WTC11 (cell line): ENCODE results near the gene MAST4. TPM values are rescaled to one million over a fixed set of nuclear protein-coding genes. Genes with fewer than 3 reads are reported as not detected.

Experiments
- ATAC-seq: fragments of 200-7000 bp; cut with Tn5 transposase; 2 replicates; pipeline ENCODE4 v1.10.0; 2021; ENCODE audit warnings: mild to moderate bottlenecking, moderate library complexity
- CTCF ChIA-PET: fragments of 300-600 bp; sonication (Branson Sonifier 250); formaldehyde crosslinking; loops from one replicate; lab custom pipeline; 2021; ENCODE audit warnings: antibody characterized with exemption; lab: Charles Lee
- POLR2A ChIA-PET: fragments of 350-600 bp; sonication (Branson Sonifier 250); formaldehyde crosslinking; loops from one replicate; lab custom pipeline; 2021; ENCODE audit warnings: antibody characterized with exemption; lab: Charles Lee
- DNase-seq: peaks from one replicate; pipeline ENCODE4 v3.0.0; 2021; ENCODE audit warnings: low spot score
- H3K27ac Mint-ChIP-seq: 2 replicates; pipeline ENCODE4 v1.8.0; 2021; ENCODE audit warnings: mixed read lengths
- H3K27me3 Mint-ChIP-seq: 2 replicates; pipeline ENCODE4 v1.8.0; 2021; ENCODE audit warnings: low read depth, mild to moderate bottlenecking, moderate library complexity, mixed read lengths
- H3K36me3 Mint-ChIP-seq: 2 replicates; pipeline ENCODE4 v1.8.0; 2021; ENCODE audit warnings: mixed read lengths
- H3K4me1 Mint-ChIP-seq: 2 replicates; pipeline ENCODE4 v1.8.0; 2022; ENCODE audit warnings: mixed read lengths
- H3K4me3 Mint-ChIP-seq: 2 replicates; pipeline ENCODE4 v1.8.0; 2021; ENCODE audit warnings: mild to moderate bottlenecking, moderate library complexity, mixed read lengths
- H3K9me3 Mint-ChIP-seq: 2 replicates; pipeline ENCODE4 v1.8.0; 2021; ENCODE audit warnings: mixed read lengths
- ATF2 ChIP-seq: sonication (generic); formaldehyde crosslinking; IDR thresholded peaks from 2 replicates; pipeline ENCODE4 v1.8.1; 2022; ENCODE audit warnings: low read depth, missing genetic modification reagents, borderline replicate concordance
- CBFB ChIP-seq: sonication (generic); formaldehyde crosslinking; IDR thresholded peaks from 2 replicates; pipeline ENCODE4 v1.8.1; 2022; ENCODE audit warnings: mild to moderate bottlenecking, low read depth, missing genetic modification reagents
- CREB1 ChIP-seq: sonication (generic); formaldehyde crosslinking; IDR thresholded peaks from 2 replicates; pipeline ENCODE4 v1.8.0; 2023; ENCODE audit warnings: mild to moderate bottlenecking, missing genetic modification reagents
- FOXK1 ChIP-seq: sonication (generic); formaldehyde crosslinking; IDR thresholded peaks from 2 replicates; pipeline ENCODE4 v1.8.0; 2022; ENCODE audit warnings: mild to moderate bottlenecking, moderate library complexity, missing genetic modification reagents
- GABPB1 ChIP-seq: sonication (generic); formaldehyde crosslinking; IDR thresholded peaks from 2 replicates; pipeline ENCODE4 v1.8.1; 2023; ENCODE audit warnings: mild to moderate bottlenecking, missing genetic modification reagents
- IRF1 ChIP-seq: sonication (generic); formaldehyde crosslinking; IDR thresholded peaks from 2 replicates; pipeline ENCODE4 v1.8.0; 2023; ENCODE audit warnings: missing genetic modification reagents
- IRF2 ChIP-seq: sonication (generic); formaldehyde crosslinking; IDR thresholded peaks from 2 replicates; pipeline ENCODE4 v1.8.0; 2022; ENCODE audit warnings: low read depth, missing genetic modification reagents, borderline replicate concordance
- NFE2L1 ChIP-seq: sonication (generic); formaldehyde crosslinking; IDR thresholded peaks from 2 replicates; pipeline ENCODE4 v1.8.1; 2023; ENCODE audit warnings: missing genetic modification reagents
- NR2C2 ChIP-seq: sonication (generic); formaldehyde crosslinking; IDR thresholded peaks from 2 replicates; pipeline ENCODE4 v1.8.0; 2022; ENCODE audit warnings: mild to moderate bottlenecking, missing genetic modification reagents
- OVOL2 ChIP-seq: fragments of 250-450 bp; sonication (Bioruptor Pico); IDR thresholded peaks from 2 replicates; pipeline ENCODE4 v1.9.0; 2021; ENCODE audit warnings: mild to moderate bottlenecking, borderline replicate concordance
- SOX15 ChIP-seq: fragments of 250-450 bp; sonication (Bioruptor Pico); IDR thresholded peaks from 2 replicates; pipeline ENCODE4 v1.9.0; 2021; ENCODE audit warnings: mild to moderate bottlenecking
- USF1 ChIP-seq: sonication (generic); formaldehyde crosslinking; IDR thresholded peaks from 2 replicates; pipeline ENCODE4 v1.8.0; 2022; ENCODE audit warnings: mild to moderate bottlenecking, missing genetic modification reagents
- ZBTB43 ChIP-seq: sonication (generic); formaldehyde crosslinking; IDR thresholded peaks from 2 replicates; pipeline ENCODE4 v1.8.1; 2023; ENCODE audit warnings: mild to moderate bottlenecking, missing genetic modification reagents
- ZNF121 ChIP-seq: sonication (generic); formaldehyde crosslinking; IDR thresholded peaks from 2 replicates; pipeline ENCODE4 v1.8.0; 2023; ENCODE audit warnings: missing genetic modification reagents
- ZNF263 ChIP-seq: sonication (generic); formaldehyde crosslinking; IDR thresholded peaks from 2 replicates; pipeline ENCODE4 v1.8.1; 2022; ENCODE audit warnings: low read depth, mild to moderate bottlenecking, moderate library complexity, missing genetic modification reagents
- ZNF281 ChIP-seq: sonication (generic); formaldehyde crosslinking; IDR thresholded peaks from 2 replicates; pipeline ENCODE4 v1.8.0; 2023; ENCODE audit warnings: mild to moderate bottlenecking, missing genetic modification reagents
- ZNF416 ChIP-seq: fragments of 250-450 bp; sonication (Bioruptor Pico); IDR thresholded peaks from 2 replicates; pipeline ENCODE4 v1.9.0; 2021; ENCODE audit warnings: mild to moderate bottlenecking, inconsistent platforms
- ZNF423 ChIP-seq: fragments of 250-450 bp; sonication (Bioruptor Pico); IDR thresholded peaks from 2 replicates; pipeline ENCODE4 v2.1.2; 2022; ENCODE audit warnings: mild to moderate bottlenecking, moderate library complexity
- ZNF671 ChIP-seq: fragments of 250-450 bp; sonication (Bioruptor Pico); IDR thresholded peaks from 2 replicates; pipeline ENCODE4 v1.8.0; 2021; ENCODE audit warnings: mild to moderate bottlenecking
- ZSCAN18 ChIP-seq: fragments of 250-450 bp; sonication (Bioruptor Pico); IDR thresholded peaks from 2 replicates; pipeline ENCODE4 v2.1.2; 2022; ENCODE audit warnings: mild to moderate bottlenecking, moderate library complexity
- total RNA-seq: library from RNA; stranded (reverse); gene quantifications from 3 replicates; pipeline ENCODE4 v1.2.3, GENCODE V29; 2021
- TF ChIP-seq, protein P1 (sequence below): sonication (generic); formaldehyde crosslinking; IDR thresholded peaks from 2 replicates; pipeline ENCODE4 v1.8.1; 2022; ENCODE audit warnings: mild to moderate bottlenecking, moderate library complexity, missing genetic modification reagents
- TF ChIP-seq, protein P2 (sequence below): sonication (generic); formaldehyde crosslinking; IDR thresholded peaks from 2 replicates; pipeline ENCODE4 v1.8.1; 2023; ENCODE audit warnings: mild to moderate bottlenecking, moderate library complexity, missing genetic modification reagents
- TF ChIP-seq, protein P3 (sequence below): sonication (generic); formaldehyde crosslinking; IDR thresholded peaks from 2 replicates; pipeline ENCODE4 v1.8.1; 2023; ENCODE audit warnings: mild to moderate bottlenecking, missing genetic modification reagents, moderate library complexity
- TF ChIP-seq, protein P4 (sequence below): sonication (generic); formaldehyde crosslinking; IDR thresholded peaks from 2 replicates; pipeline ENCODE4 v1.8.1; 2022; ENCODE audit warnings: low read depth, mild to moderate bottlenecking, moderate library complexity, missing genetic modification reagents, borderline replicate concordance

MAST4 gene
- total RNA-seq, 1 experiment from 2014 or later, result 8.0 TPM

DNA sequence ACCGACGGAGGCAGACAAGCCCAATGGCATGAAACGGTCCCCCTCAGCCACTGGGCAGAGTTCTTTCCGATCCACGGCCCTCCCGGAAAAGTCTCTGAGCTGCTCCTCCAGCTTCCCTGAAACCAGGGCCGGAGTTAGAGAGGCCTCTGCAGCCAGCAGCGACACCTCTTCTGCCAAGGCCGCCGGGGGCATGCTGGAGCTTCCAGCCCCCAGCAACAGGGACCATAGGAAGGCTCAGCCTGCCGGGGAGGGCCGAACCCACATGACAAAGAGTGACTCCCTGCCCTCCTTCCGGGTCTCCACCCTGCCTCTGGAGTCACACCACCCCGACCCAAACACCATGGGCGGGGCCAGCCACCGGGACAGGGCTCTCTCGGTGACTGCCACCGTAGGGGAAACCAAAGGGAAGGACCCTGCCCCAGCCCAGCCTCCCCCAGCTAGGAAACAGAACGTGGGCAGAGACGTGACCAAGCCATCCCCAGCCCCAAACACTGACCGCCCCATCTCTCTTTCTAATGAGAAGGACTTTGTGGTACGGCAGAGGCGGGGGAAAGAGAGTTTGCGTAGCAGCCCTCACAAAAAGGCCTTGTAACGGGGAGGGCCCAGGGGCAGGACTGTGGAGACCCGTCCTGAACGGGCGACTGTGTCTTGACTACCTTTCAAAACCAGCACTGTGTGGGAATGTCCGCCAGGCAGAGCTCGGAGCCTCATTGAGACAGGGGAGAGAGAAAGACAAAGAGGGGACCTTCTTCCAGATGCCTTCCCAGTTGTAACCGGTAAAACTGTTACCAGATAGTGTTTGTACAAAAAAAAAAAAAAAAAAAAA lies 570.5 kb downstream of the MAST4 start:
- H3K4me1 Mint-ChIP-seq, result peaks cover 28% of the 10 kb centered on the region
- ChIA-PET POLR2A (interaction anchor here (0.6 to 0.7 kb wide), 2 partner anchors 516 to 1488 kb away, joined by 3 to 5 read pairs; no protein-coding TSS in a partner anchor), CTCF (interaction anchor here (0.6 to 3.1 kb wide), 26 partner anchors 10 to 1092 kb away, joined by 3 to 49 read pairs (median 4); no protein-coding TSS in a partner anchor)
- no peaks in the 10 kb centered on the region for H3K9me3 Mint-ChIP-seq
- DNase-seq (peak; percentile 25), ATAC-seq (peak; percentile 63)
- H3K36me3 Mint-ChIP-seq, result no peaks in the 10 kb centered on the region; the same call in 1 of the 2 replicates
- no peaks in the 10 kb centered on the region for H3K27me3 Mint-ChIP-seq
- H3K27ac Mint-ChIP-seq, result peak overlapping the region; percentile 91
- peak overlapping the region; percentile 60 for H3K4me3 Mint-ChIP-seq
- no peak for TF ChIP-seq NR2C2 (CRISPR knock-in tag)
- TF ChIP-seq SOX15 (CRISPR knock-in tag), result no peak
- TF ChIP-seq USF1 (CRISPR knock-in tag), result 0 out of 2 replicates have a peak, but pooled peaks have one; percentile 15
- TF ChIP-seq ZNF416, result no peak
- no peak for TF ChIP-seq GABPB1
- TF ChIP-seq ZBTB43, result no peak
- TF ChIP-seq, protein P1, sequence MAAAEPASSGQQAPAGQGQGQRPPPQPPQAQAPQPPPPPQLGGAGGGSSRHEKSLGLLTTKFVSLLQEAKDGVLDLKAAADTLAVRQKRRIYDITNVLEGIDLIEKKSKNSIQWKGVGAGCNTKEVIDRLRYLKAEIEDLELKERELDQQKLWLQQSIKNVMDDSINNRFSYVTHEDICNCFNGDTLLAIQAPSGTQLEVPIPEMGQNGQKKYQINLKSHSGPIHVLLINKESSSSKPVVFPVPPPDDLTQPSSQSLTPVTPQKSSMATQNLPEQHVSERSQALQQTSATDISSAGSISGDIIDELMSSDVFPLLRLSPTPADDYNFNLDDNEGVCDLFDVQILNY (CRISPR knock-in tag), result 0 out of 2 replicates have a peak, but pooled peaks have one; percentile 12
- no peak for TF ChIP-seq CBFB
- TF ChIP-seq FOXK1, result no peak
- no peak for TF ChIP-seq ZNF121 (CRISPR knock-in tag)
- no peak for TF ChIP-seq ZNF423 (CRISPR knock-in tag)
- no peak for TF ChIP-seq IRF2 (CRISPR knock-in tag)
- no peak for TF ChIP-seq CREB1 (CRISPR knock-in tag)
- TF ChIP-seq NFE2L1, result no peak
- no peak for TF ChIP-seq ZNF281 (CRISPR knock-in tag)
- TF ChIP-seq, protein P2, sequence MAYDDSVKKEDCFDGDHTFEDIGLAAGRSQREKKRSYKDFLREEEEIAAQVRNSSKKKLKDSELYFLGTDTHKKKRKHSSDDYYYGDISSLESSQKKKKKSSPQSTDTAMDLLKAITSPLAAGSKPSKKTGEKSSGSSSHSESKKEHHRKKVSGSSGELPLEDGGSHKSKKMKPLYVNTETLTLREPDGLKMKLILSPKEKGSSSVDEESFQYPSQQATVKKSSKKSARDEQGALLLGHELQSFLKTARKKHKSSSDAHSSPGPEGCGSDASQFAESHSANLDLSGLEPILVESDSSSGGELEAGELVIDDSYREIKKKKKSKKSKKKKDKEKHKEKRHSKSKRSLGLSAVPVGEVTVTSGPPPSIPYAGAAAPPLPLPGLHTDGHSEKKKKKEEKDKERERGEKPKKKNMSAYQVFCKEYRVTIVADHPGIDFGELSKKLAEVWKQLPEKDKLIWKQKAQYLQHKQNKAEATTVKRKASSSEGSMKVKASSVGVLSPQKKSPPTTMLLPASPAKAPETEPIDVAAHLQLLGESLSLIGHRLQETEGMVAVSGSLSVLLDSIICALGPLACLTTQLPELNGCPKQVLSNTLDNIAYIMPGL (CRISPR knock-in tag), result peak; percentile 68; the same call in 1 of the 2 replicates
- TF ChIP-seq ATF2 (CRISPR knock-in tag), result no peak
- TF ChIP-seq, protein P3, sequence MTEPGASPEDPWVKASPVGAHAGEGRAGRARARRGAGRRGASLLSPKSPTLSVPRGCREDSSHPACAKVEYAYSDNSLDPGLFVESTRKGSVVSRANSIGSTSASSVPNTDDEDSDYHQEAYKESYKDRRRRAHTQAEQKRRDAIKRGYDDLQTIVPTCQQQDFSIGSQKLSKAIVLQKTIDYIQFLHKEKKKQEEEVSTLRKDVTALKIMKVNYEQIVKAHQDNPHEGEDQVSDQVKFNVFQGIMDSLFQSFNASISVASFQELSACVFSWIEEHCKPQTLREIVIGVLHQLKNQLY (CRISPR knock-in tag), result no peak
- no peak for TF ChIP-seq IRF1 (CRISPR knock-in tag)
- TF ChIP-seq ZNF263 (CRISPR knock-in tag), result no peak
- no peak for TF ChIP-seq ZSCAN18
- TF ChIP-seq, protein P4, sequence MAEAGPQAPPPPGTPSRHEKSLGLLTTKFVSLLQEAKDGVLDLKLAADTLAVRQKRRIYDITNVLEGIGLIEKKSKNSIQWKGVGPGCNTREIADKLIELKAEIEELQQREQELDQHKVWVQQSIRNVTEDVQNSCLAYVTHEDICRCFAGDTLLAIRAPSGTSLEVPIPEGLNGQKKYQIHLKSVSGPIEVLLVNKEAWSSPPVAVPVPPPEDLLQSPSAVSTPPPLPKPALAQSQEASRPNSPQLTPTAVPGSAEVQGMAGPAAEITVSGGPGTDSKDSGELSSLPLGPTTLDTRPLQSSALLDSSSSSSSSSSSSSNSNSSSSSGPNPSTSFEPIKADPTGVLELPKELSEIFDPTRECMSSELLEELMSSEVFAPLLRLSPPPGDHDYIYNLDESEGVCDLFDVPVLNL (CRISPR knock-in tag), result no peak
- TF ChIP-seq ZNF671 (CRISPR knock-in tag), result no peak
- no peak for TF ChIP-seq OVOL2 (CRISPR knock-in tag)
